ENCODE results near the gene TCTA.
"Not testable (repeated sequence)": the region's sequence is repeated elsewhere in the genome, so short reads cannot be mapped to it uniquely, and the experiment has no call there.

TCTA gene

DNA sequence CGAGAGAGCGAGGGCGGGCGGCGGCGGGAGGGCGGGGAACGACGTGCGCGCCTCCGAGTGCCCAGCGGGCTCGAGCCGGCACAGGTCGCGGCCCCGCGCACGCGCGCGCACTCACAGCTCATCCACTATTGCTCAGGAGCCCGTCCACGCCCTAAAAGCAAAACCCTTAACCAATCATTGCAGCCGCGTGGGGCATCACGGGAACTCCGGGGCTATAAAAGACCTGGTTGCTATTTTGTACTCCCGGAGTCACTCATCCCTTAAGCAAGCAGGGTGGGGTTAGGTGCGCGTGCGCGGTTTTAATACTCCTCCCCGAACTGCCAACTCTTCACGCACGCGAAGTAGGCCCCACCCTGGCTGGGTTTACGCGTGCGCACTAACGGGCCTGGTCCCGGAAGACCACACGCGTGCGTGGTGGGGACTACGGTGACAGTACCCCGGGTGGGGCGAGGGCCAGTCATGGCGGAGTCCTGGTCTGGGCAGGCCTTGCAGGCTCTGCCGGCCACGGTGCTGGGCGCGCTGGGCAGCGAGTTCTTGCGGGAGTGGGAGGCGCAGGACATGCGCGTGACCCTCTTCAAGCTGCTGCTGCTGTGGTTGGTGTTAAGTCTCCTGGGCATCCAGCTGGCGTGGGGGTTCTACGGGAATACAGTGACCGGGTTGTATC lies at the start of gene TCTA, which contains the start of gene RHOA:
Gene TCTA (plus strand): TSS at position 456 of the 664 bp plus-strand sequence. CDS start 4 bp downstream, at position 460.
Gene RHOA (minus strand): TSS at position 9 of the 664 bp plus-strand sequence. CDS start 36,387 bp downstream, outside the sequence.
- H3K36me3 Mint-ChIP-seq (ENCODE audit: low read depth) = peaks cover 73% of the 10 kb centered on the region

GRCh38 chr3:49362561-49362960 lies 49.7 kb upstream of the TCTA start:
- H3K4me1 Mint-ChIP-seq (ENCODE audit: low read depth) = peaks cover 31% of the 10 kb centered on the region
- intact Hi-C loops (cut with micrococcal nuclease) = no loop called here
- peaks cover 100% of the 10 kb centered on the region for H3K36me3 Mint-ChIP-seq (ENCODE audit: low read depth)
- no peaks in the 10 kb centered on the region for H3K9me3 Mint-ChIP-seq
- H3K27ac Mint-ChIP-seq = peak overlapping the region; percentile 32
- no peak overlapping the region for H3K4me3 Mint-ChIP-seq
- H3K27me3 Mint-ChIP-seq = no peaks in the 10 kb centered on the region

More for the DNA sequence above, at the start of gene TCTA, which contains the start of gene RHOA:
- H3K4me1 Mint-ChIP-seq (ENCODE audit: low read depth) = peaks cover 72% of the 10 kb centered on the region
- intact Hi-C loops (cut with micrococcal nuclease) = loop anchor here (1.0 to 5.0 kb wide), 3 partner anchors 17 to 70 kb away; partner anchors contain the start of genes NICN1 and USP4
- no peaks in the 10 kb centered on the region for H3K27me3 Mint-ChIP-seq
- H3K27ac Mint-ChIP-seq = peak within 1 kb of the TSS; percentile 95
- H3K4me3 Mint-ChIP-seq = peak within 1 kb of the TSS; percentile 96
- no peaks in the 10 kb centered on the region for H3K9me3 Mint-ChIP-seq

- Mint-ChIP-seq H3K36me3 (ENCODE audit: low read depth) (peaks cover 98% of the 10 kb centered on the region), H3K27ac (no peak overlapping the region), H3K9me3 (no peaks in the 10 kb centered on the region), H3K4me3 (no peak overlapping the region), H3K27me3 (no peaks in the 10 kb centered on the region), H3K4me1 (ENCODE audit: low read depth) (peaks cover 31% of the 10 kb centered on the region)
- intact Hi-C loops (cut with micrococcal nuclease) = loop anchor here (5.0 to 10.0 kb wide), 2 partner anchors 33 to 56 kb away; no protein-coding TSS in a partner anchor
Observed at GRCh38 chr3:49370585-49371290, 41.5 kb upstream of the TCTA start.

- Mint-ChIP-seq H3K4me3 (no peak overlapping the region), H3K27me3 (no peaks in the 10 kb centered on the region), H3K9me3 (no peaks in the 10 kb centered on the region), H3K4me1 (ENCODE audit: low read depth) (peaks cover 42% of the 10 kb centered on the region), H3K36me3 (ENCODE audit: low read depth) (peaks cover 94% of the 10 kb centered on the region), H3K27ac (no peak overlapping the region)
- intact Hi-C loops (cut with micrococcal nuclease) = loop anchor here (5.0 to 10.0 kb wide), 2 partner anchors 35 to 57 kb away; no protein-coding TSS in a partner anchor
Observed at GRCh38 chr3:49371946-49372345, 40.3 kb upstream of the TCTA start.

GRCh38 chr3:49377483-49377882 lies 34.7 kb upstream of the TCTA start:
- no peak overlapping the region for H3K4me3 Mint-ChIP-seq
- no peaks in the 10 kb centered on the region for H3K27me3 Mint-ChIP-seq
- H3K4me1 Mint-ChIP-seq (ENCODE audit: low read depth) = peaks cover 69% of the 10 kb centered on the region
- H3K27ac Mint-ChIP-seq = no peak overlapping the region
- H3K36me3 Mint-ChIP-seq (ENCODE audit: low read depth) = peaks cover 48% of the 10 kb centered on the region
- intact Hi-C loops (cut with micrococcal nuclease) = loop anchor here (10.0 kb wide), 1 partner anchor 63 kb away; no protein-coding TSS in a partner anchor
- H3K9me3 Mint-ChIP-seq = no peaks in the 10 kb centered on the region

- H3K4me3 Mint-ChIP-seq = no peak overlapping the region
- intact Hi-C loops (cut with micrococcal nuclease) = loop anchor here (10.0 kb wide), 1 partner anchor 64 kb away; no protein-coding TSS in a partner anchor
- H3K27ac Mint-ChIP-seq = no peak overlapping the region
- peaks cover 48% of the 10 kb centered on the region for H3K36me3 Mint-ChIP-seq (ENCODE audit: low read depth)
- H3K27me3 Mint-ChIP-seq = no peaks in the 10 kb centered on the region
- H3K4me1 Mint-ChIP-seq (ENCODE audit: low read depth) = peaks cover 66% of the 10 kb centered on the region
- H3K9me3 Mint-ChIP-seq = no peaks in the 10 kb centered on the region
Observed at GRCh38 chr3:49378249-49378895, 33.9 kb upstream of the TCTA start.

GRCh38 chr3:49383387-49383786 lies 28.8 kb upstream of the TCTA start:
- Mint-ChIP-seq H3K4me3 (no peak overlapping the region), H3K4me1 (ENCODE audit: low read depth) (peaks cover 63% of the 10 kb centered on the region), H3K27ac (peak overlapping the region; percentile 7), H3K36me3 (ENCODE audit: low read depth) (peaks cover 30% of the 10 kb centered on the region), H3K9me3 (no peaks in the 10 kb centered on the region), H3K27me3 (no peaks in the 10 kb centered on the region)
- intact Hi-C loops (cut with micrococcal nuclease) = no loop called here

DNA sequence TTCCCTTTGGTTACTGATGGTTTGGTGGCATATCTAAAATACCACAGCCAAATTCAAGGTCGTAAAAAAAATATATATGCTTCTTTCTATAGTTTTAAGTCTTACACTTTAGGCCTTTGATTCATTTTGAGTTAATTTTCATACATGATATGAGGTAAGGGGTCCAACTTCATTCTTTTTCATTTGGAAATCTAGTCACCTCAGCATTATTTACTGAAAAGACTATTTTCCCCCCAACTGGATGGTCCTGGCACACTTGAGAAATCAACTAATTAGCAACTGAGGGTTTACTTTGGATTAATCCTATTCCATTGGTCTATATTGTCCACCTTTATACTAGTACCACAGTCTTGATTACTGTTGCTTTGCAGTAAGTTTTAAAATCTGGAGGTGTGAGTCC lies 26.6 kb upstream of the TCTA start:
- H3K4me1 Mint-ChIP-seq (ENCODE audit: low read depth) = peaks cover 54% of the 10 kb centered on the region
- H3K4me3 Mint-ChIP-seq = no peak overlapping the region
- H3K9me3 Mint-ChIP-seq = no peaks in the 10 kb centered on the region
- H3K36me3 Mint-ChIP-seq (ENCODE audit: low read depth) = peaks cover 36% of the 10 kb centered on the region
- intact Hi-C loops (cut with micrococcal nuclease) = no loop called here
- H3K27me3 Mint-ChIP-seq = no peaks in the 10 kb centered on the region
- H3K27ac Mint-ChIP-seq = peak overlapping the region; percentile 63

DNA sequence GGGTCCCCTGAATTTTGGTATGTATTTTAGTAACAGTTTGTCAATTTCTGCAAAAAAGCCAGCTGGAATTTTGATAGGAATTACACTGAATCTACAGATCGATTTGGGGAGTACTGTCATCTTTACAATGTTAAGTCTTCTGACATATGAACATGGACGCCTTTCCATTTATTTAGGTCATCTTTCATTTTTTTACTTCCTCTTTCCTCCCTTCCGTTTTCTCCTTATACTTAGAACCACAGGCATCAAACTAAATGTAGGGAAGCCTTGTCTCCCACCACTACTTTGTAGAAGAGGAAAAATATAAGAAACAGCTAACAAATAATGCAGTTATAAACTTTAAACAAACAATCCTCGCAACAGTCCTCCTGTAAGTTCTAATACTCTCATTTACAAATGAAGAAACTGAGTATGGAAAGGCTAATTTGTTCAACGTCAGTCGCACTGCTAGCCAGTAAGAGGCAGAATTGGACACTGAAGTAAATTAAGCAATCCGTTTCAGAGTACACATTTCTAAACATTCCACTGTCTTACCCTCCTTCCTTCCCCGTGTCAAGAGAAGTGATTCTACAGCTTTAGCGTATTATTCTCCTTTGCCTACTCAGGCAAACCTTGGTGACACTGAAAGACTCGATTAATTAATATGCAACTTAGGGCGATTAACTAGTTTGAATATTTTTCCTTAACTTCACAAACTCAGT lies 26.0 kb upstream of the TCTA start:
- intact Hi-C loops (cut with micrococcal nuclease) = no loop called here
- Mint-ChIP-seq H3K27ac (peak overlapping the region; percentile 63), H3K36me3 (ENCODE audit: low read depth) (peaks cover 36% of the 10 kb centered on the region), H3K4me3 (peak overlapping the region; percentile 23), H3K27me3 (no peaks in the 10 kb centered on the region), H3K4me1 (ENCODE audit: low read depth) (peaks cover 54% of the 10 kb centered on the region), H3K9me3 (no peaks in the 10 kb centered on the region)

DNA sequence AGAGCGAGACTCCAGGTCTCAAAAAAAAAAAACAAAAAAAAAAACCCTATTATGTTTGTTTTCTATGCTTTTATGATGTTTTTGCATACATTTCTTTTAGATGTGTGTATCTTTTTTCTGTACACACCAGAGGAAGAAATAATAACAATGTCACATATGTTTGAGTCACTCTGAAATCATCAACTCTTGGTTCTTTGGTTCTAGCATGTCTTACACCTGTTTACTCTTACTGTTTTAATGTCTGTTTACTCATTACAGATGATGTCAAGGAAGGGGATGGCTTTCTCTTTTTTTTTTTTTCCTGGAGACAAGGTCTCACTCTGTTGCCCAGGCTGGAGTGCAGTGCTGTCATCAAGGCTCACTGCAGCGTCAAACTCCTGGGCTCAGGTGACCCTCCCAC lies 24.5 kb upstream of the TCTA start:
- Mint-ChIP-seq H3K9me3 (no peaks in the 10 kb centered on the region), H3K27ac (peak overlapping the region; percentile 63), H3K36me3 (ENCODE audit: low read depth) (peaks cover 42% of the 10 kb centered on the region), H3K4me1 (ENCODE audit: low read depth) (peaks cover 55% of the 10 kb centered on the region), H3K4me3 (no peak overlapping the region), H3K27me3 (no peaks in the 10 kb centered on the region)
- intact Hi-C loops (cut with micrococcal nuclease) = no loop called here

DNA sequence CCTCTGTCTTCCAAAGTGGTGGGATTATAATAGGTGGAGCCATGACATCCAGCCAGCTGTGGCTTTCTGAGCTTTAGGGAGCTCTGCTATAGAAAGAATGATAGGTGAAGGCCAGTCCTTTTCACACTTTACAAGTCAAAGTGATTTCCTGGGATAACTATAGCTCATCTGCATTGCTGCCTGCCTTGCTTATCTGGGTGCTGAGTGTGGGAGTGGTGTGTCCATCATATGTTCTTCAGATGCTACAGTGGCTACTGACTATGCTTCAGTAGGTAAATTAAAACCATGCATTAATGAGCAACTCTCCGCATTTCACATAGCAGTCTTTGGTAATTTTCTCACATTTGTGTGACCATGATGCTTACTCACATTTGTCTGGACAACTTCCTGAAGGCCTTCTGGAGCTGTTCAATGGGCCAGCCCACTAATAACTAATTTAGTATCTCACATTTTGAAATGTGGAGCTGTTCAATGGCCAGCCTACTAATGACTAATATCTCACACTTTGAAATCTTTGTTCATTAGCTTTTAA lies 23.9 kb upstream of the TCTA start:
- Mint-ChIP-seq H3K27me3 (no peaks in the 10 kb centered on the region), H3K4me3 (no peak overlapping the region), H3K27ac (no peak overlapping the region), H3K9me3 (no peaks in the 10 kb centered on the region), H3K4me1 (ENCODE audit: low read depth) (peaks cover 59% of the 10 kb centered on the region), H3K36me3 (ENCODE audit: low read depth) (peaks cover 42% of the 10 kb centered on the region)
- intact Hi-C loops (cut with micrococcal nuclease) = no loop called here

- no peak overlapping the region for H3K4me3 Mint-ChIP-seq
- no peak overlapping the region for H3K27ac Mint-ChIP-seq
- no peaks in the 10 kb centered on the region for H3K9me3 Mint-ChIP-seq
- H3K36me3 Mint-ChIP-seq (ENCODE audit: low read depth) = peaks cover 47% of the 10 kb centered on the region
- H3K4me1 Mint-ChIP-seq (ENCODE audit: low read depth) = peaks cover 59% of the 10 kb centered on the region
- H3K27me3 Mint-ChIP-seq = no peaks in the 10 kb centered on the region
- intact Hi-C loops (cut with micrococcal nuclease) = no loop called here
Observed at GRCh38 chr3:49389297-49389696, 22.9 kb upstream of the TCTA start.

DNA sequence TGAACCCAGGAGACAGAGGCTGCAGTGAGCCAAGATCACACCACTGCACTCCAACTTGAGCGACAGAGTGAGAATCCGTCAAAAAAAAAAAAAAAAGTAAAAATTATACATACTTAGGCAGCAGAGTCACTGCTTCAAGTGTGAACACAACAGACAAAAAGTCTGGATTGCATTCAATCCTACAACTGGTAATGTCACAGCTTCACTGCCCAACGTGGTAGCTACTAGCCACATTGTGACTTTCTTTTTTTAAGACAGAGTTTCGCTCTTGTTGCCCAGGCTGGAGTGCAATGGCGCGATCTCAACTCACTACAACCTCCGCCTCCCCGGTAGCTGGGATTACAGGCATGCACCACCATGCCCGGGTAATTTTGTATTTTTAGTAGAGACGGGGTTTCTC lies 20.9 kb upstream of the TCTA start:
- intact Hi-C loops (cut with micrococcal nuclease); H3K4me3 Mint-ChIP-seq: not testable (repeated sequence)

More for the DNA sequence above, 20.9 kb upstream of the TCTA start:
- Mint-ChIP-seq H3K4me1 (ENCODE audit: low read depth) (peaks cover 64% of the 10 kb centered on the region), H3K36me3 (ENCODE audit: low read depth) (peaks cover 67% of the 10 kb centered on the region)
- not testable (repeated sequence) for H3K9me3 Mint-ChIP-seq, H3K27ac Mint-ChIP-seq, H3K27me3 Mint-ChIP-seq

Data from dendritic cell treated with granulocyte-macrophage colony-stimulating factor and Interleukin-4, amounts not matched to agents 40 ng/mL and 50 ng/mL, for 4 days (primary cell).